H9 (cell line): Measurements from ENCODE around the gene GNA15. TPM values are rescaled to one million over a fixed set of nuclear protein-coding genes. Genes with fewer than 3 reads are reported as not detected.

ENCODE experiments used
- DNase-seq: peaks from one replicate; pipeline ENCODE4 v3.0.0-alpha.2; 2017
- H2AFZ ChIP-seq: one replicate; pipeline ENCODE4 v1.6.1; 2013; ENCODE audit warnings: mild to moderate bottlenecking, low read length, control low read depth, moderate library complexity
- H2AK5ac ChIP-seq: 2 replicates; pipeline ENCODE4 v1.6.1; 2013; ENCODE audit warnings: low read length, control low read depth, mixed read lengths; ENCODE audit not compliant: insufficient read length
- H2BK120ac ChIP-seq: one replicate; pipeline ENCODE4 v1.6.1; 2013; ENCODE audit warnings: low read depth, mild to moderate bottlenecking, low read length, control low read depth, inconsistent platforms; ENCODE audit not compliant: poor library complexity, severe bottlenecking
- H2BK12ac ChIP-seq: 2 replicates; pipeline ENCODE4 v1.6.1; 2013; ENCODE audit warnings: low read length, control low read depth, mixed read lengths, low read depth; ENCODE audit not compliant: insufficient read length
- H2BK15ac ChIP-seq: 2 replicates; pipeline ENCODE4 v1.6.1; 2013; ENCODE audit warnings: low read depth, low read length, control low read depth
- H2BK20ac ChIP-seq: one replicate; pipeline ENCODE4 v1.6.1; 2013; ENCODE audit warnings: low read depth, mild to moderate bottlenecking, low read length, control low read depth, inconsistent platforms; ENCODE audit not compliant: poor library complexity, severe bottlenecking
- H2BK5ac ChIP-seq: 2 replicates; pipeline ENCODE4 v1.6.1; 2013; ENCODE audit warnings: low read length, control low read depth, mixed read lengths; ENCODE audit not compliant: insufficient read length
- H3K14ac ChIP-seq: 2 replicates; pipeline ENCODE4 v1.6.1; 2013; ENCODE audit warnings: low read length, control low read depth; ENCODE audit not compliant: insufficient read depth
- H3K18ac ChIP-seq: 2 replicates; pipeline ENCODE4 v1.6.1; 2013; ENCODE audit warnings: low read depth, mild to moderate bottlenecking, mixed read lengths, low read length, control low read depth; ENCODE audit not compliant: insufficient read length
- H3K23ac ChIP-seq: 2 replicates; pipeline ENCODE4 v1.6.1; 2013; ENCODE audit warnings: low read length, control low read depth, mixed read lengths, low read depth; ENCODE audit not compliant: insufficient read length
- H3K23me2 ChIP-seq: 2 replicates; pipeline ENCODE4 v1.6.1; 2013; ENCODE audit warnings: low read depth, mild to moderate bottlenecking, mixed read lengths, low read length, control low read depth; ENCODE audit not compliant: insufficient read length, poor library complexity, severe bottlenecking
- H3K27ac ChIP-seq: 2 replicates; pipeline ENCODE4 v1.5.1; 2013; ENCODE audit warnings: low read length, control low read depth, mixed read lengths, low read depth; ENCODE audit not compliant: insufficient read length
- H3K27me3 ChIP-seq: 2 replicates; pipeline ENCODE4 v1.6.1; 2013; ENCODE audit warnings: low read length, control low read depth, inconsistent platforms; ENCODE audit not compliant: insufficient read depth
- H3K4ac ChIP-seq: 2 replicates; pipeline ENCODE4 v1.6.1; 2013; ENCODE audit warnings: low read depth, mild to moderate bottlenecking, control low read depth, inconsistent platforms, low read length, moderate library complexity
- H3K4me1 ChIP-seq: 2 replicates; pipeline ENCODE4 v1.6.1; 2013; ENCODE audit warnings: low read length, control low read depth, inconsistent platforms; ENCODE audit not compliant: insufficient read depth
- H3K4me2 ChIP-seq: 2 replicates; pipeline ENCODE4 v1.6.1; 2013; ENCODE audit warnings: low read length, control low read depth, mixed read lengths; ENCODE audit not compliant: insufficient read length, insufficient read depth
- H3K56ac ChIP-seq: 2 replicates; pipeline ENCODE4 v1.6.1; 2013; ENCODE audit warnings: low read depth, mild to moderate bottlenecking, mixed read lengths, low read length, control low read depth; ENCODE audit not compliant: insufficient read length
- H3K79me1 ChIP-seq: 2 replicates; pipeline ENCODE4 v1.6.1; 2013; ENCODE audit warnings: low read depth, mild to moderate bottlenecking, moderate library complexity, low read length, control low read depth, inconsistent platforms; ENCODE audit not compliant: insufficient read depth, poor library complexity, severe bottlenecking
- H3K79me2 ChIP-seq: 2 replicates; pipeline ENCODE4 v1.6.1; 2013; ENCODE audit warnings: low read length, control low read depth, inconsistent platforms; ENCODE audit not compliant: insufficient read depth
- H3K9ac ChIP-seq: 2 replicates; pipeline ENCODE4 v1.6.1; 2013; ENCODE audit warnings: low read length, control low read depth, mixed read lengths; ENCODE audit not compliant: insufficient read length; ENCODE audit errors: extremely low read depth
- H3K9me3 ChIP-seq: one replicate; pipeline ENCODE4 v1.6.1; 2013; ENCODE audit warnings: low read depth, low read length, inconsistent platforms; ENCODE audit not compliant: control insufficient read depth
- H3T11ph ChIP-seq: one replicate; pipeline ENCODE4 v1.6.1; 2013; ENCODE audit warnings: mild to moderate bottlenecking, low read length, control low read depth, inconsistent platforms
- H4K20me1 ChIP-seq: one replicate; pipeline ENCODE4 v1.6.1; 2013; ENCODE audit not compliant: control insufficient read depth, insufficient read length, insufficient read depth
- H4K5ac ChIP-seq: 2 replicates; pipeline ENCODE4 v1.6.1; 2013; ENCODE audit warnings: low read depth, mild to moderate bottlenecking, mixed read lengths, low read length, control low read depth; ENCODE audit not compliant: insufficient read length
- H4K8ac ChIP-seq: replicated peaks from 2 replicates; pipeline ENCODE4 v1.6.1; 2013; ENCODE audit warnings: low read length, control low read depth, mixed read lengths, low read depth; ENCODE audit not compliant: insufficient read length
- H4K91ac ChIP-seq: 2 replicates; pipeline ENCODE4 v1.6.1; 2013; ENCODE audit warnings: low read depth, mild to moderate bottlenecking, moderate library complexity, mixed read lengths, low read length, control low read depth; ENCODE audit not compliant: insufficient read length
- H3K27ac Mint-ChIP-seq, 3 experiments: 2 replicates in 2 of 3; 3 replicates in 1 of 3; pipeline ENCODE4 v1.8.0; 2020 to 2021; ENCODE audit warnings: mixed read lengths in 3 of 3, mild to moderate bottlenecking in 1 of 3, moderate library complexity in 1 of 3
- H3K27me3 Mint-ChIP-seq: 2 replicates; pipeline ENCODE4 v1.8.0; 2021; ENCODE audit warnings: low read depth, mild to moderate bottlenecking, moderate library complexity, mixed read lengths
- H3K36me3 Mint-ChIP-seq, 3 experiments: 2 replicates in 2 of 3; 3 replicates in 1 of 3; pipeline ENCODE4 v1.8.0; 2020 to 2021; ENCODE audit warnings: low read depth in 3 of 3, mixed read lengths in 3 of 3; ENCODE audit not compliant: insufficient read depth in 1 of 3
- H3K4me1 Mint-ChIP-seq, 2 experiments: 2 replicates each; pipeline ENCODE4 v1.8.0; 2020; ENCODE audit warnings: mixed read lengths in 2 of 2
- H3K4me3 Mint-ChIP-seq, 2 experiments: 2 replicates in 1 of 2; 3 replicates in 1 of 2; pipeline ENCODE4 v1.8.0; 2020 to 2021; ENCODE audit warnings: mild to moderate bottlenecking in 2 of 2, mixed read lengths in 2 of 2, moderate library complexity in 1 of 2
- H3K9me3 Mint-ChIP-seq, 2 experiments: 2 replicates in 1 of 2; 3 replicates in 1 of 2; pipeline ENCODE4 v1.8.0; 2020; ENCODE audit warnings: mild to moderate bottlenecking in 2 of 2, mixed read lengths in 2 of 2, moderate library complexity in 1 of 2
- CTCF ChIP-seq: fragments of 200-600 bp; sonication (generic); conservative IDR thresholded peaks from 3 replicates; pipeline ENCODE4 v1.8.0; 2021; ENCODE audit warnings: antibody characterized with exemption, mild to moderate bottlenecking
- WGBS: extraction: QIAGEN DNeasy Blood & Tissue Kit; methylation state at CpG from one replicate; pipeline ENCODE4 v1.1.7; 2013; ENCODE audit warnings: missing lambda C conversion rate, low lambda C conversion rate, mixed read lengths; ENCODE audit not compliant: insufficient read length; ENCODE audit errors: extremely low coverage; 5-methylcytosine and 5-hydroxymethylcytosine counted together
- total RNA-seq: library from RNA; stranded (reverse); gene quantifications from 2 replicates; pipeline ENCODE4 v1.2.1, GENCODE V29; 2021

GNA15 gene
- total RNA-seq, 1 experiment from 2014 or later: not detected

GRCh38 chr19:3142781-3143337 lies 7.0 kb downstream of the GNA15 start:
- H3K27me3 Mint-ChIP-seq: peaks cover 1% of the 10 kb centered on the region
- Histone ChIP-seq H4K20me1 (no peaks in the 10 kb centered on the region), H4K8ac (no peak overlapping the region), H3K4me1 (no peaks in the 10 kb centered on the region), H4K91ac (no peak overlapping the region), H3K9me3 (no peaks in the 10 kb centered on the region), H3K4me2 (no peak overlapping the region), H3K23me2 (no peaks in the 10 kb centered on the region), H3K79me2 (no peaks in the 10 kb centered on the region), H2BK5ac (no peak overlapping the region), H2BK120ac (no peak overlapping the region), H4K5ac (no peak overlapping the region), H3K79me1 (no peaks in the 10 kb centered on the region), H3K14ac (no peak overlapping the region), H2AK5ac (no peak overlapping the region), H3K27me3 (no peaks in the 10 kb centered on the region), H2AFZ (no peak overlapping the region), H3K23ac (no peak overlapping the region), H2BK20ac (no peak overlapping the region), H3K9ac (no peak overlapping the region), H2BK15ac (no peak overlapping the region), H3T11ph (no peak overlapping the region), H3K27ac (no peak overlapping the region), H2BK12ac (no peak overlapping the region), H3K4ac (no peak overlapping the region), H3K18ac (no peak overlapping the region), H3K56ac (no peak overlapping the region)
- no peak overlapping the region for H3K4me3 Mint-ChIP-seq
- no CpG with 5 or more reads among the region's 11 CpGs for WGBS
- H3K4me1 Mint-ChIP-seq: no peaks in the 10 kb centered on the region
- H3K36me3 Mint-ChIP-seq: no peaks in the 10 kb centered on the region
- H3K9me3 Mint-ChIP-seq: no peaks in the 10 kb centered on the region; a peak in 1 of 5 replicates
- TF ChIP-seq CTCF: no peak
- no peak overlapping the region for H3K27ac Mint-ChIP-seq
- no peak for DNase-seq
